GM23248 (cell line): Measurements from ENCODE around the gene CHST6.
"Not testable (repeated sequence)": the region's sequence is repeated elsewhere in the genome, so short reads cannot be mapped to it uniquely, and the experiment has no call there.

Experiments
- EZH2 ChIP-seq: fragments of 200-600 bp; sonication (generic); IDR thresholded peaks from 2 replicates; pipeline ENCODE4 v1.6.1; 2018; ENCODE audit warnings: antibody characterized with exemption, mild to moderate bottlenecking; ENCODE audit not compliant: insufficient read depth, poor library complexity, severe bottlenecking
- EZH2phosphoT487 ChIP-seq: fragments of 200-600 bp; sonication (generic); IDR thresholded peaks from 2 replicates; pipeline ENCODE4 v1.6.1; 2018; ENCODE audit warnings: antibody characterized with exemption, moderate library complexity, mild to moderate bottlenecking, low read depth; ENCODE audit not compliant: insufficient read depth

GRCh38 chr16:75501820-75502219 is 6.6 kb upstream of the CHST6 start:
- TF ChIP-seq EZH2phosphoT487, EZH2: not testable (repeated sequence)
